ENCODE data around the gene ANO2.
A peak's percentile ranks its signal among the peaks of the same experiment; 100 is the strongest.

ANO2 gene

DNA sequence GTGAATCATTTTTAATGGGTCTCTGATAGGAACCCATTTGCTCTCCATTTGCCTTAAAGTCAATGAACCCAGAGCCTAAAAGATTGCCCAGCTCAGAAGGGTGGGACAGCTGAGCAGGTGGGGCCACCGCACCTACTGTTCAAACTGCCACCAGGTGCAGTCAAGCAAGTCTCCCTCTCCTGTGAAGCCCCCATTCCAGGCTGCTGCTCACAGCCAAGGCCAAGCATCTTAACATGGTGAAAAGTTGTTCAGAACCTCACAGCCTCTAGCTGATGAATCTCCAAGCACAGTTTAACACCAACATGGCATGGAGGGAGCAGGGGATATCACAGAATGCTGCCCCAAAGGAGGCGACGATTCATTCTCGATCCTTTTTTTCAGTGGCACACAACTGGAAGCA lies 29.5 kb downstream of the ANO2 start:
- DNase-seq (ENCODE audit: low read depth), result no peak
- TF ChIP-seq, protein P1, sequence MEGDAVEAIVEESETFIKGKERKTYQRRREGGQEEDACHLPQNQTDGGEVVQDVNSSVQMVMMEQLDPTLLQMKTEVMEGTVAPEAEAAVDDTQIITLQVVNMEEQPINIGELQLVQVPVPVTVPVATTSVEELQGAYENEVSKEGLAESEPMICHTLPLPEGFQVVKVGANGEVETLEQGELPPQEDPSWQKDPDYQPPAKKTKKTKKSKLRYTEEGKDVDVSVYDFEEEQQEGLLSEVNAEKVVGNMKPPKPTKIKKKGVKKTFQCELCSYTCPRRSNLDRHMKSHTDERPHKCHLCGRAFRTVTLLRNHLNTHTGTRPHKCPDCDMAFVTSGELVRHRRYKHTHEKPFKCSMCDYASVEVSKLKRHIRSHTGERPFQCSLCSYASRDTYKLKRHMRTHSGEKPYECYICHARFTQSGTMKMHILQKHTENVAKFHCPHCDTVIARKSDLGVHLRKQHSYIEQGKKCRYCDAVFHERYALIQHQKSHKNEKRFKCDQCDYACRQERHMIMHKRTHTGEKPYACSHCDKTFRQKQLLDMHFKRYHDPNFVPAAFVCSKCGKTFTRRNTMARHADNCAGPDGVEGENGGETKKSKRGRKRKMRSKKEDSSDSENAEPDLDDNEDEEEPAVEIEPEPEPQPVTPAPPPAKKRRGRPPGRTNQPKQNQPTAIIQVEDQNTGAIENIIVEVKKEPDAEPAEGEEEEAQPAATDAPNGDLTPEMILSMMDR (conservative IDR thresholded peaks at IDR 0.05; ENCODE audit: low read depth, low read length), result no peak
- H3K4me3 ChIP-seq (ENCODE audit: low read length), result no peak overlapping the region

DNA sequence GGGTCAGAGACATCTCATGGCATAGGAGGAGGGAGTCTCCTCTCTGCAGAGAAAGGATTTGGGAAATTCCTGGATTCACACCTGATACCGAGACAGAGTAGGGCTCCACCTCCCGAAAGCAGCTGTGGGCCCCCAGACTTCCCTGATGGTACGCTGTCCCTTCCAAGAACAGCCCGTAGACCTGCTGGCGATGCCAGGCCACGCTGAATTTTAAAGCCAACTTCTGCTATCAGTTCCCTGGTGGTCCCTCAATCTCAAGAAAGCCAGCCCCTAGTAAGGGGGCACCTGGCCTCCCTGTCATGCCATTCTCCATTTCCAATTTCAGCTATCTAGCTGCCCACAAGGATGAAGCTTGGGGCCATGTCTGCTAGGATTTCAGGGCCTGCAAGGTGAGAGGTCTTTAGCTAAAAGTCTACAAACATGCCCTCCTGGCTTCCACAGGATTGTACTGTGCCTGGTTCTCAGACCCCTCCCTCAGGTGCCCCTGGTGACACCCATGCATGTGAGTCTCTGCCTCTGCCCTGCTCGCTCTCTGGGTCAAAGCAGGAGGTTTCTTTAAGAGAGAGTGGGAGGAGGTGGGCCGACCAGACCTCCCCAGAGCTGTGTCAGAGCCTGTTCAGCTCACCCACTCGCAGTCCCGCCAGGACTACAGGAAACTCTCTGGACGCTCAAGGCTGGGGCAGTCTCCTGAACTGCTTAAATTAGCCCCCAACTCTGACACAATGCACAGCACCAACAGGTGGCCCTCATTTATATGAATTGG lies 30.5 kb downstream of the ANO2 start:
- TF ChIP-seq, protein P1 (conservative IDR thresholded peaks at IDR 0.05; ENCODE audit: low read depth, low read length), result no peak
- no peak overlapping the region for H3K4me3 ChIP-seq (ENCODE audit: low read length)
- no peak for DNase-seq (ENCODE audit: low read depth)

DNA sequence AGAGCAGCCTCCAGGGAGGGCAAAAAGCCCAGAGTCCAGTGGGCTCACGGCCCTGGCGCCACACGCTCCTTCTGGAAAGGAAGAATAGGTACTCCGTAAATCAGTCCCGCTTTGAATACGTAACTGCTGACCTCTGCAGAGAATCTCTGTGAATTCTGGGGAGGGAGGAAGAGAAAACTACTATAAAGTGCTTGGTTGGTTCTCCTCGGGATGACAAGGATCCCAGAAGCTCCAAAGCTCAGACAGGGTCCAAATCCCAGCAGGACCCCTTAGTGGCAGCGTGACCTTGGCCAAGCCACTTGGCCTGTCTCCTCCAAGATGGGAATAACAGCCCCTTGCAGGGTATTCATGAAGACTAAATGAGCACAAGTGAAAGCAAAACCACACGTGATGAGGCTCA lies 31.7 kb downstream of the ANO2 start:
- TF ChIP-seq, protein P1 (conservative IDR thresholded peaks at IDR 0.05; ENCODE audit: low read depth, low read length), result no peak
- H3K4me3 ChIP-seq (ENCODE audit: low read length), result no peak overlapping the region
- no peak for DNase-seq (ENCODE audit: low read depth)

DNA sequence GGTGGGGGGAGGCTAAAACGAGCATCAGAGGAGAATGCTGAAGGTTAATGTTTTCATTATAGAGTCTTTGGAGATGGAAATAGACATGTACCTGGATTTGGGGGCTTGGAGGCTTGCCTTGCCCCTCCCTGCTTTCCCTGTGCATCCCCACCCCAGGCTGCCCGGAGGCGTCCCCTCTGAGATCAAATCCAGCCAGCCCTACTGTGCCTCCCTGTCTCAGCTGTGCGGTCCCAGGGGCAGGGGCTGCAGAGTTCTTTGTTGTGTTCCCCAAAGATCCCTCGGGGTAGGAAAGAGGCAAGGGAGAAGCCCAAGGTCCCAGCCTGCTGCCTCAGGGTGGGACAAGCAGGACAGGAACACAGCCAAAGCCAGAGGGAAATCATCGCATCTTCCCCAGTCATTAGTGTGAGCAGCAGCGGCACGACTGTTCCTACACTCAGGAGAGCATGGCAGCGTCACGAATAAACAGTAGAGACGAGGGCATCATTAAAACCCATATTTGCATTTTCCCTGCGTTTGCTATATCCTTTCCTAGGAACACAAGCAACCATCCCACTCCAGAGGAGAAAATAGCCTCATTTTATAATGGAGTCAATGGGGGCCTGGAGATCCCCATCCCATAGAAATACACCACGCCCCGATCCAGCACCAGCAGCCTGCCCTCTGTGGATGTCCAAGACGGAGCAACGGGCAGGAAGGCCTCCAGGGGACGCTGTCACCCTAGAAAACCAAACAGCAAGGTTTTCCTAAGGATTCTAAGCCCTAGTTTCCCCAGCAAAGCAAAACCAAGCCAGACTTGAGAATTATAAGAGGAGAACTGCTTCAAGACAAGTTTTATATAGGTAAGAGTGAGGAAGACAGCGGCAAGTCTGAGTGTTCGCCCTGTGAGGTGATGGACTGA lies 32.4 kb downstream of the ANO2 start:
- DNase-seq (ENCODE audit: low read depth), result no peak
- TF ChIP-seq, protein P1 (conservative IDR thresholded peaks at IDR 0.05; ENCODE audit: low read depth, low read length), result peak; percentile 15
- H3K4me3 ChIP-seq (ENCODE audit: low read length), result no peak overlapping the region

DNA sequence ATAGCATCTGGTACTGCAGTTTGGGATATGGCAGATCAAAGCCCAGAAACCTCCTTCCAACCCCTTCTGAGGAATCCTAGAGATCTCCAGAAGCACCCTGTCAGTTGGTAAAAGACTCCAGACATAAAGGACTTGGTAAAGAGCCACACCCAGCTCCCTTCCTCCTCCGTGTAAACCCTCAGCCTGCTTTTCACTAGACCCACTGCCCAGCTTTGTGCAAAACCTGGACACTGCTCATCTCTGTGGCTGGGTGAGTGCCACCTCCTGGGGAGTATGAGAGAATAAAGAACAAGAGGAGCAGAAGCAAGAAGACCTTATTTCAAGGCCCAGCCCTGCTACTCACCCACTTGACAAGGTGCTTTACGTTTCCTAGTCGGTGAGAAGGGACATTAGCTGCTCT lies 33.0 kb downstream of the ANO2 start:
- no peak for DNase-seq (ENCODE audit: low read depth)
- no peak overlapping the region for H3K4me3 ChIP-seq (ENCODE audit: low read length)
- TF ChIP-seq, protein P1 (conservative IDR thresholded peaks at IDR 0.05; ENCODE audit: low read depth, low read length), result no peak

DNA sequence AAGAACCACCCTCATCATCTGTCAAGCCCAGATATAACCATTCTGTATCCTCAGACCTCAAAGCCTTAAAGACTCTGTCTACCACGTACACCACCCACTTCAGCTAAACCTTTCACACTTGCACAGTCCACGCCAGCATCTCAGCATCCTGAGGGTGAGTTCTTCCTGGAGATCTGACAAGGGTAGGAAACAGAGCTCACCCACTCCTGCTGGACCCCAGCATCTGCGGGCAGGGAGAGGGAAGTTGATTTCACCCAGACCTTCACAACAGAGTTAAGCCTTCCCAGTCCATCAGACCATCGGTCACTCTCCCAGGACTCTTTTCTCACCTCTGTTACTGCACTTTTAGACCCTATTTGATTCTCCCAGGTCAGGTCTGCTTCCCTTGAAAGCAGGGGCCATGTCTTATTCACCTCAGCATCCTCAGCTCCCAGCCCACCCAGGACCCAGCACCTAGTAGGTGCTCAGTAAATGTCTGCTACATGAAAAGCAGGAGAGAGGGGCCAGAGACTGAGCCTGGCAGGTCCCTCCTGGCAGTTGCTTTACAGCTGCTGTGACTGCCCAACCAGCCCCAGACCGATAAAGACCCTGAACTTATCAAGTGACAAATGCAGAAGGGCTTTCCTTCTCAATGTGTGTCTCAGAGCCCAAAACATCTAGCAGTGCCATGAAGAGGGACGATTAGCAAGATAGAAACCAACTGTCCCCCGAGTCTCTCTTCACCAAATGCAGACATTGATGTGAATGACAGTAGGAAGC lies 34.1 kb downstream of the ANO2 start:
- DNase-seq (ENCODE audit: low read depth), result no peak
- no peak overlapping the region for H3K4me3 ChIP-seq (ENCODE audit: low read length)
- TF ChIP-seq, protein P1 (conservative IDR thresholded peaks at IDR 0.05; ENCODE audit: low read depth, low read length), result no peak
